Muscle of leg (tissue), 11 donors: ENCODE measurements around the gene RIN2. TPM values are rescaled to one million over a fixed set of nuclear protein-coding genes. Genes with fewer than 3 reads are reported as not detected.

Experiments
- DNase-seq: peaks from one replicate; pipeline ENCODE4 v3.0.0; 2013
- H3K27ac ChIP-seq: one replicate; pipeline ENCODE4 v1.5.1; 2013; ENCODE audit warnings: mild to moderate bottlenecking, low read length, control low read depth
- H3K27me3 ChIP-seq: one replicate; pipeline ENCODE4 v1.6.1; 2013; ENCODE audit warnings: low read length; ENCODE audit not compliant: control insufficient read depth, insufficient read depth
- H3K36me3 ChIP-seq: one replicate; pipeline ENCODE4 v1.6.1; 2013; ENCODE audit warnings: low read length; ENCODE audit not compliant: control insufficient read depth, insufficient read depth
- H3K4me1 ChIP-seq: one replicate; pipeline ENCODE4 v1.6.1; 2013; ENCODE audit warnings: low read length; ENCODE audit not compliant: control insufficient read depth, insufficient read depth
- H3K4me3 ChIP-seq: one replicate; pipeline ENCODE4 v1.5.1; 2013; ENCODE audit warnings: low read length, control low read depth
- H3K9me3 ChIP-seq: replicated peaks from 2 replicates; pipeline ENCODE4 v1.6.1; 2013; ENCODE audit warnings: low read depth, low read length; ENCODE audit not compliant: control insufficient read depth
- WGBS: methylation state at CpG from one replicate; pipeline ENCODE4 v1.1.5; 2013; ENCODE audit warnings: missing lambda C conversion rate; ENCODE audit not compliant: insufficient coverage; 5-methylcytosine and 5-hydroxymethylcytosine counted together
- polyA plus RNA-seq, 8 donors: library from polyadenylated mRNA; unstranded; fragments of 120-200 nt; gene quantifications; one replicate each; pipeline versions ENCODE4 v1.2.1 to v1.2.3, GENCODE V29; 2013; ENCODE audit warnings: inconsistent platforms in 1 of 8, low replicate concordance in 1 of 8; ENCODE audit not compliant: insufficient read length in 8 of 8, insufficient read depth in 1 of 8
- total RNA-seq: library from RNA; stranded (reverse); fragments of 120-200 nt; gene quantifications from one replicate; pipeline ENCODE4 v1.2.4, GENCODE V29; 2013

The RIN2 gene
- total and polyA plus RNA-seq, 9 donors = 19.8 to 30.8 (median 24.3) TPM

DNA sequence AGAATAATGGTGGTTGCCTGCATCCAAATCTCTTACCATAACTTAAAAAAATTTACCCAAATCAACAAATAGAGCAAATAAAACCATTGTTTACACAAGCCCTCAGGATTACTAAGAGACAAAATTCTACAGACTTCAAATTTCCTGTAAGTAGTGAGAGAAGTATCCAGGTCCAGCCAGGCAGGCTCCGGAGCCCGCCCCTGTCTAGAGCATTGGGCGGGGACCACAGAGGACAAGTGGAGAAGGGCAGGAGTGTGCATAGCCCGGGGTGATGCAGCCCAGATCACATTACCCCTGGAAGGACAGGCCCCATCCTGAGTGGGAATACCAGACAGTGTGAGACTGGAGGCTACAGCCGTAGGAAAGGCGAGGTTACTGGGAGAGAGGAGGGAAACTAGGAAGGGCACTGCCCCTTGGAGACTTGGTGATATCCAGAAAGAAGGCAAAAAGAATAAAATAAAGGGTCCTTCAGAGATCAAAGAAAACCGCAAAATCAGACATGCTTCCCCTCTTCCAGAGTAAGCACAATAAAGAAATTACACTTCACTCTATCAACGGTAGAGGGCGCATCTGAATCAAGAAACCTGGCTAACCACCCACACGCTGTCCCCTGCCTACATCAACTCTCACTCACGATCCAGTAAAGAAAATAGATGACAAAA, 26.6 kb downstream of the RIN2 start:
- 21% methylated on average over 5 of the region's 11 CpGs for WGBS
- H3K27ac ChIP-seq = peak overlapping the region; percentile 47
- H3K36me3 ChIP-seq = no peaks in the 10 kb centered on the region
- H3K9me3 ChIP-seq = no peaks in the 10 kb centered on the region
- peak; percentile 89 for DNase-seq
- peaks cover 23% of the 10 kb centered on the region for H3K4me1 ChIP-seq
- no peaks in the 10 kb centered on the region for H3K27me3 ChIP-seq
- no peak overlapping the region for H3K4me3 ChIP-seq

DNA sequence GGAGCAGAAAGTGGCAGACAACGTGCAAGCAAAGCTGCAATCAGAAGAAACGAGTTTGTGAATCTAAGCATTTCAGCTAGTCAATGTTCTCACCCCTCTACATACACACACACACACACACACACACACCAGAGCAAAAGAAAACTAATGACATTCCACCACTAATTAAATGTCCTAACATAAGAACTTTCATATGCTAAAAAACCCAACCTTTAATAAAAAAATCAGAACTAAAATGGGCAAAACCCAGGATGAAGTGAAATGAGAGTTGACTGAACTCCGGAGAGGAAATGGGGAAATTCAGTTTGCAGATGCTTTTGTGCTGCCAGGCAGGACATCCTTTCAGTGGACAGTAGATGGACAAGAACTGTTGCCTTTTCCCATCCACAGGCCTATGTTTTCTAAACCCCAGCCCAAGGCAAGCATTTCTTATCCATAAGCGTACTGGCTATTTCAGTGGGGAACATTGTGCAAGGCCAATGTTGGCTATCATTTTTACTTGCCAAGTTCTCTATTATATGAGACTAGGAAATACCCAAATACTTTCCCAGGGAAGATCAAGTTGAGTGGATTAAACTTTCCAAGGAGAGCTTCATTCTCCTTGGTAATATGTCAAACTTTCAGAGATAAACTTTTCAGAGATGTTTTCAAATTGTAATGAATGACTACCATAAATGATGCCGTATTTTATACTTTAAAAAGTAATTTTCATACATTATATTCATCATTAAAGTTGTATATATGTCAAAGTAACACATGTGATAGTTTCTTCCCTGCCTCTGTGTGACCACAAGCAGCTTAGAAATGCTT, 27.3 kb downstream of the RIN2 start:
- no peaks in the 10 kb centered on the region for H3K9me3 ChIP-seq
- no peaks in the 10 kb centered on the region for H3K27me3 ChIP-seq
- no CpG with 5 or more reads among the region's 5 CpGs for WGBS
- no peak overlapping the region for H3K4me3 ChIP-seq
- no peaks in the 10 kb centered on the region for H3K36me3 ChIP-seq
- H3K27ac ChIP-seq = peak overlapping the region; percentile 44
- DNase-seq = peak; percentile 36
- peaks cover 21% of the 10 kb centered on the region for H3K4me1 ChIP-seq

DNA sequence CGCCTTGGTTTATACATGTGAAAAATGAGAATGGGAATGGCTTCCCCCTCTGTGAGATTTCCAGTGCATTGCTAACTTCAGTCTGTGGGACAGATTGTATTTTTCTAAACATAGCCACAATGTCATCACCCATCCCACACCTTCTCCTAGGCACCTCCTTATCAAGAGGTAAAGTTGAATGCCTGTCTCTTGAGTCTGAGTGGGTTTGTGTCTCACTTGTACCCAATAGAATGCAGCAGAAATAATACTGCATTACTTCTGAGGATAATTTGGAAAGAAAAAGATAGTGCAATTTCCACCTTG, 27.9 kb downstream of the RIN2 start:
- no peak for DNase-seq
- WGBS = no CpG with 5 or more reads among the region's 1 CpG
- H3K4me3 ChIP-seq = no peak overlapping the region

DNA sequence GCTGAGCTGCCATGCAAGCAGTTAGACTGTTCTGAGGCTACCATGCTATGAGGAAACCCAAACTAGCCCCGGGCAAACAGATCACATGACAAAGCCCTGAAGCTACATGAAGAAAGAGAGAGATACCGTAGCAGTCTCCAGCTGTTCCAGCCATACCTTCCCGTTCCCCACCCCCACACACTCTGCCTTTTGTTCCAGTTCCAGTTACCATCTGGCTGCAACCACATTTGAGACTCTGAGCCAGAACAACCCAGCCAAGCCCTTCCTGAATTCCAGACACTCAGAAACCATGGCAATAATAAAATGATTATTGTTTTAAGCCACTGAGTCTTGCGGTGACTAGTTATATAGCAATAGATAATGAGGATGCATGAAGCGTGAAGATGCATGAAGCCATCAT, 28.3 kb downstream of the RIN2 start:
- 34% methylated on average over 3 of the region's 5 CpGs for WGBS
- Histone ChIP-seq H3K27ac (peak overlapping the region; percentile 3), H3K4me3 (no peak overlapping the region), H3K4me1 (peaks cover 20% of the 10 kb centered on the region), H3K9me3 (no peaks in the 10 kb centered on the region), H3K36me3 (no peaks in the 10 kb centered on the region), H3K27me3 (no peaks in the 10 kb centered on the region)
- DNase-seq = peak; percentile 58

More for the DNA sequence above, 27.9 kb downstream of the RIN2 start:
- H3K27ac ChIP-seq = no peak overlapping the region
- H3K27me3 ChIP-seq = no peaks in the 10 kb centered on the region
- peaks cover 20% of the 10 kb centered on the region for H3K4me1 ChIP-seq
- H3K36me3 ChIP-seq = no peaks in the 10 kb centered on the region
- H3K9me3 ChIP-seq = no peaks in the 10 kb centered on the region

DNA sequence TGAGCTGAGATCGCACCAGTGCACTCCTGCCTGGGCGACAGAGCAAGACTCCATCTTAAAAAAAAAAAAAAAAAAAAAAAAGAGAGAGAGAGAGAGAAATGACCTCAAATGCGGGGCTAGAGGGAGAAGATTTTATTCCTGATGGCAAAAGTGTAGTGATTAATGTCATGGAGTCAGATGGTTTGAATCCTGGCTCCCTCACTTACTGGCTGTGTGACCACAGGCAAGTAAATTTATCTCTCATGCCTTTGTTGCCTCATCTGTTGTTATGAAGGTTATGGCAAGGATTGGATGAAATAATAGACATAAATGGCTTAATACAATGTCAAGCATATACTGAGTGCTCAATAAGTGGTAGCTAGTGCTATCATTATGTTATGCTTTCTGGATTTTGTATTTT, 29.3 kb downstream of the RIN2 start:
- Histone ChIP-seq H3K9me3 (no peaks in the 10 kb centered on the region), H3K36me3 (peaks cover 5% of the 10 kb centered on the region), H3K4me3 (no peak overlapping the region), H3K27me3 (no peaks in the 10 kb centered on the region), H3K4me1 (peaks cover 20% of the 10 kb centered on the region), H3K27ac (no peak overlapping the region)
- WGBS = no CpG with 5 or more reads among the region's 3 CpGs
- no peak for DNase-seq

DNA sequence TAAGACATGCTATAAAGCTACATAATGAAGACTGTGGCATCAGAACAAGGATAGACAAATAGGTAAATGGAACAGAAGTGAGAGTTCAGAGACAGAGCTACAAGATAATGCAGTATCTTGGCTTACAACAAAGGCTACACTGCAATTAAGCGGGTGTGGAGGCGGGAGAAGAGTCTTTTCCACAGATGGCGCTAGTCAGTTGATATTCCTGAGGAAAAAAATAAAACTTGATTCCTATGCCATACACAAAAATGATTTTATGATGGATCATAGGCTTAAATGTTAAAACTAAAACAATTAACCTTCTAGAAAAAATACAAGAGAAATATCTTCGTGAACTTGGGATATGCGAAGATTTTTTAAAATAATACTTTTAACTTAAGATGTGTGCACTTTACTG, 31.0 kb downstream of the RIN2 start:
- no peak for DNase-seq
- H3K27me3 ChIP-seq = no peaks in the 10 kb centered on the region
- peaks cover 5% of the 10 kb centered on the region for H3K36me3 ChIP-seq
- peaks cover 13% of the 10 kb centered on the region for H3K4me1 ChIP-seq
- no peak overlapping the region for H3K4me3 ChIP-seq
- no peak overlapping the region for H3K27ac ChIP-seq
- H3K9me3 ChIP-seq = no peaks in the 10 kb centered on the region
- no CpG with 5 or more reads among the region's 5 CpGs for WGBS

DNA sequence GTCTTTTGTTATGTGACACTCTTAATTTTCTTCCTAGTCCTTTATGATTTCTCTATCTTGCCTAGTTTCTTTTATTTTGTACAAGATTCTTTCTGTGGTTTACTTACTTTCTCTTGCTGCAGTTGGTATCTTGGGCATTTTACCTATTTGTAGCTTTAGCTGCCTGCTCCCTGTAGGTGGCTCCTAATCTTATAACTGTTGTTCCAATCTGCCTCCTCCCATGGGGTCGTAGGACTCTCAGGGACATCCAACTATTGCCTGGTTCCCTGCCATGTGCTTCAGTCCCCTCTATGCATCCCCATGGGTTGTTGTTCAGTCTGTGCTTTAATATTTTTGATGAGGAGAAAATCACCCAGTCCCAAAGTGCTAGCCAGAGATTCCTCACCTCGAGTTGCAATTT, 31.4 kb downstream of the RIN2 start:
- 78% methylated on average over 1 of the region's 2 CpGs for WGBS
- Histone ChIP-seq H3K4me1 (peaks cover 13% of the 10 kb centered on the region), H3K27ac (no peak overlapping the region), H3K27me3 (no peaks in the 10 kb centered on the region), H3K36me3 (peaks cover 5% of the 10 kb centered on the region), H3K4me3 (no peak overlapping the region), H3K9me3 (no peaks in the 10 kb centered on the region)
- no peak for DNase-seq

DNA sequence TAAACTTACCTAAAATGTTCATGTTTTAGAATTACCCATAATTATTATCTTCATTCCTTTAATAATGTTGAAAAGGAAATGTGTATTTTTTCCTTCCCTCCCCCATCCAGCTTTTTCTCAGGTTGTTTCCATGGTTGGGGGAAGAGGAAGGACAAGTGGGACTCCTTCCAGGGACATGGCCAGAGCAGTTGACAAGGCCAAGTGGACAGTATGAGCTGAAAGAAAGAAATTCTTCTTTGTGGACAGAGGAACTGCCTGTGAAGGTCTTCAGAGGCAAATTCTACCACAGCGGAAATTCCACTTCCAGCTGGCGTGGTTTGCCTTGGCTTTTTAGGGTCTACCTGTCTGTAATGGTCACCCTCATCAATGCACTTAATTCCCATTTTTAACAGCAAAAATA, 33.8 kb downstream of the RIN2 start:
- WGBS = no CpG with 5 or more reads among the region's 2 CpGs
- Histone ChIP-seq H3K4me3 (no peak overlapping the region), H3K27ac (no peak overlapping the region), H3K9me3 (no peaks in the 10 kb centered on the region), H3K36me3 (peaks cover 5% of the 10 kb centered on the region), H3K27me3 (no peaks in the 10 kb centered on the region), H3K4me1 (no peaks in the 10 kb centered on the region)
- DNase-seq = no peak

DNA sequence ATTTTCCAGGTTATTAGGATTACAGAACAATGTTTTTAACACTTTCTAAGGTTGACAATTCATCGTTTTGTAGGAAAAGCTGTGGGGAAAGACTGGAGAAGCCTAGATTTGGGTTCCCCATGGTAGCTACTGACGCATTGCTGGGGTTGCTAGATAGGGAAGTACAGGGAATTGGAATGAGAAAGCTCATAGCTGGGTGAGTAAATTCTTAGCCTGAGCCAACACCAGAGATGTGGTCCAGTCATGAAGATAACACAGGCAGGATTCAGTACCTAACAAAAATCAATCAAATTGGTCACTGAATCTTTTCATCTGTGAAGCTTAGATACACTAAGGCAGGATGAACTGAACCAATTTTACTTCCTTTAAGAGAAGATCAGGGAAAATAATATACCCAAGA, 35.7 kb downstream of the RIN2 start:
- DNase-seq = no peak
- Histone ChIP-seq H3K27ac (no peak overlapping the region), H3K27me3 (no peaks in the 10 kb centered on the region), H3K4me3 (no peak overlapping the region), H3K36me3 (peaks cover 5% of the 10 kb centered on the region), H3K9me3 (no peaks in the 10 kb centered on the region), H3K4me1 (no peaks in the 10 kb centered on the region)
- WGBS = 93% methylated on average over 2 of the region's 2 CpGs

DNA sequence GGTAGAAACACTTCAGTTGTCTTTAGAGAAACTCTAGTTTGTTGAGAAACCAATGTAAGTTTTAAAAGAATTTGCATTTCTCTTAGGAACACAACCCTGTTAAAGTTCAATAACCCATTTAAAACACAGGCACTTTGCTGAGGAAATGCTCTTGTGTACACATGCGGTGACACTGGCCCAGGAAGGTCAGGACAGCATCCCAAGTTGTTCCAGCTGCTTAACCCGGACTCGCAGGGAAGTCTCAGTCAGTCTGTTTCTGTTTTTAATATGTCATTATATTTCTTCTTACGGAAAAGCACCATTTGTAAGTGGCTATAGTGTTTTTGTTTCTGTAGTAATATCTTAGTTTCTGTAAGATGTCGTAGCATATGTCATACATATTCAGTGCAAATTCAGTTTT, 36.9 kb downstream of the RIN2 start:
- Histone ChIP-seq H3K27me3 (no peaks in the 10 kb centered on the region), H3K27ac (no peak overlapping the region), H3K36me3 (peaks cover 11% of the 10 kb centered on the region), H3K4me1 (no peaks in the 10 kb centered on the region), H3K4me3 (no peak overlapping the region), H3K9me3 (no peaks in the 10 kb centered on the region)
- no peak for DNase-seq
- WGBS = no CpG with 5 or more reads among the region's 5 CpGs
